H9 (cell line): ENCODE measurements around the gene ZFP91. TPM values are rescaled to one million over a fixed set of nuclear protein-coding genes. Genes with fewer than 3 reads are reported as not detected.

Experiments
- DNase-seq: peaks from one replicate; pipeline ENCODE4 v3.0.0-alpha.2; 2017
- H2AFZ ChIP-seq: one replicate; pipeline ENCODE4 v1.6.1; 2013; ENCODE audit warnings: mild to moderate bottlenecking, low read length, control low read depth, moderate library complexity
- H2AK5ac ChIP-seq: 2 replicates; pipeline ENCODE4 v1.6.1; 2013; ENCODE audit warnings: low read length, control low read depth, mixed read lengths; ENCODE audit not compliant: insufficient read length
- H2BK120ac ChIP-seq: one replicate; pipeline ENCODE4 v1.6.1; 2013; ENCODE audit warnings: low read depth, mild to moderate bottlenecking, low read length, control low read depth, inconsistent platforms; ENCODE audit not compliant: poor library complexity, severe bottlenecking
- H2BK12ac ChIP-seq: 2 replicates; pipeline ENCODE4 v1.6.1; 2013; ENCODE audit warnings: low read length, control low read depth, mixed read lengths, low read depth; ENCODE audit not compliant: insufficient read length
- H2BK15ac ChIP-seq: 2 replicates; pipeline ENCODE4 v1.6.1; 2013; ENCODE audit warnings: low read depth, low read length, control low read depth
- H2BK20ac ChIP-seq: one replicate; pipeline ENCODE4 v1.6.1; 2013; ENCODE audit warnings: low read depth, mild to moderate bottlenecking, low read length, control low read depth, inconsistent platforms; ENCODE audit not compliant: poor library complexity, severe bottlenecking
- H2BK5ac ChIP-seq: 2 replicates; pipeline ENCODE4 v1.6.1; 2013; ENCODE audit warnings: low read length, control low read depth, mixed read lengths; ENCODE audit not compliant: insufficient read length
- H3K14ac ChIP-seq: 2 replicates; pipeline ENCODE4 v1.6.1; 2013; ENCODE audit warnings: low read length, control low read depth; ENCODE audit not compliant: insufficient read depth
- H3K18ac ChIP-seq: 2 replicates; pipeline ENCODE4 v1.6.1; 2013; ENCODE audit warnings: low read depth, mild to moderate bottlenecking, mixed read lengths, low read length, control low read depth; ENCODE audit not compliant: insufficient read length
- H3K23ac ChIP-seq: 2 replicates; pipeline ENCODE4 v1.6.1; 2013; ENCODE audit warnings: low read length, control low read depth, mixed read lengths, low read depth; ENCODE audit not compliant: insufficient read length
- H3K23me2 ChIP-seq: 2 replicates; pipeline ENCODE4 v1.6.1; 2013; ENCODE audit warnings: low read depth, mild to moderate bottlenecking, mixed read lengths, low read length, control low read depth; ENCODE audit not compliant: insufficient read length, poor library complexity, severe bottlenecking
- H3K27ac ChIP-seq: 2 replicates; pipeline ENCODE4 v1.5.1; 2013; ENCODE audit warnings: low read length, control low read depth, mixed read lengths, low read depth; ENCODE audit not compliant: insufficient read length
- H3K27me3 ChIP-seq: 2 replicates; pipeline ENCODE4 v1.6.1; 2013; ENCODE audit warnings: low read length, control low read depth, inconsistent platforms; ENCODE audit not compliant: insufficient read depth
- H3K4ac ChIP-seq: 2 replicates; pipeline ENCODE4 v1.6.1; 2013; ENCODE audit warnings: low read depth, mild to moderate bottlenecking, control low read depth, inconsistent platforms, low read length, moderate library complexity
- H3K4me1 ChIP-seq: 2 replicates; pipeline ENCODE4 v1.6.1; 2013; ENCODE audit warnings: low read length, control low read depth, inconsistent platforms; ENCODE audit not compliant: insufficient read depth
- H3K4me2 ChIP-seq: 2 replicates; pipeline ENCODE4 v1.6.1; 2013; ENCODE audit warnings: low read length, control low read depth, mixed read lengths; ENCODE audit not compliant: insufficient read length, insufficient read depth
- H3K56ac ChIP-seq: 2 replicates; pipeline ENCODE4 v1.6.1; 2013; ENCODE audit warnings: low read depth, mild to moderate bottlenecking, mixed read lengths, low read length, control low read depth; ENCODE audit not compliant: insufficient read length
- H3K79me1 ChIP-seq: 2 replicates; pipeline ENCODE4 v1.6.1; 2013; ENCODE audit warnings: low read depth, mild to moderate bottlenecking, moderate library complexity, low read length, control low read depth, inconsistent platforms; ENCODE audit not compliant: insufficient read depth, poor library complexity, severe bottlenecking
- H3K79me2 ChIP-seq: 2 replicates; pipeline ENCODE4 v1.6.1; 2013; ENCODE audit warnings: low read length, control low read depth, inconsistent platforms; ENCODE audit not compliant: insufficient read depth
- H3K9ac ChIP-seq: 2 replicates; pipeline ENCODE4 v1.6.1; 2013; ENCODE audit warnings: low read length, control low read depth, mixed read lengths; ENCODE audit not compliant: insufficient read length; ENCODE audit errors: extremely low read depth
- H3K9me3 ChIP-seq: one replicate; pipeline ENCODE4 v1.6.1; 2013; ENCODE audit warnings: low read depth, low read length, inconsistent platforms; ENCODE audit not compliant: control insufficient read depth
- H3T11ph ChIP-seq: one replicate; pipeline ENCODE4 v1.6.1; 2013; ENCODE audit warnings: mild to moderate bottlenecking, low read length, control low read depth, inconsistent platforms
- H4K20me1 ChIP-seq: one replicate; pipeline ENCODE4 v1.6.1; 2013; ENCODE audit not compliant: control insufficient read depth, insufficient read length, insufficient read depth
- H4K5ac ChIP-seq: 2 replicates; pipeline ENCODE4 v1.6.1; 2013; ENCODE audit warnings: low read depth, mild to moderate bottlenecking, mixed read lengths, low read length, control low read depth; ENCODE audit not compliant: insufficient read length
- H4K8ac ChIP-seq: replicated peaks from 2 replicates; pipeline ENCODE4 v1.6.1; 2013; ENCODE audit warnings: low read length, control low read depth, mixed read lengths, low read depth; ENCODE audit not compliant: insufficient read length
- H4K91ac ChIP-seq: 2 replicates; pipeline ENCODE4 v1.6.1; 2013; ENCODE audit warnings: low read depth, mild to moderate bottlenecking, moderate library complexity, mixed read lengths, low read length, control low read depth; ENCODE audit not compliant: insufficient read length
- H3K27ac Mint-ChIP-seq, 3 experiments: 2 replicates in 2 of 3; 3 replicates in 1 of 3; pipeline ENCODE4 v1.8.0; 2020 to 2021; ENCODE audit warnings: mixed read lengths in 3 of 3, mild to moderate bottlenecking in 1 of 3, moderate library complexity in 1 of 3
- H3K27me3 Mint-ChIP-seq: 2 replicates; pipeline ENCODE4 v1.8.0; 2021; ENCODE audit warnings: low read depth, mild to moderate bottlenecking, moderate library complexity, mixed read lengths
- H3K36me3 Mint-ChIP-seq, 3 experiments: 2 replicates in 2 of 3; 3 replicates in 1 of 3; pipeline ENCODE4 v1.8.0; 2020 to 2021; ENCODE audit warnings: low read depth in 3 of 3, mixed read lengths in 3 of 3; ENCODE audit not compliant: insufficient read depth in 1 of 3
- H3K4me1 Mint-ChIP-seq, 2 experiments: 2 replicates each; pipeline ENCODE4 v1.8.0; 2020; ENCODE audit warnings: mixed read lengths in 2 of 2
- H3K4me3 Mint-ChIP-seq, 2 experiments: 2 replicates in 1 of 2; 3 replicates in 1 of 2; pipeline ENCODE4 v1.8.0; 2020 to 2021; ENCODE audit warnings: mild to moderate bottlenecking in 2 of 2, mixed read lengths in 2 of 2, moderate library complexity in 1 of 2
- H3K9me3 Mint-ChIP-seq, 2 experiments: 2 replicates in 1 of 2; 3 replicates in 1 of 2; pipeline ENCODE4 v1.8.0; 2020; ENCODE audit warnings: mild to moderate bottlenecking in 2 of 2, mixed read lengths in 2 of 2, moderate library complexity in 1 of 2
- WGBS: extraction: QIAGEN DNeasy Blood & Tissue Kit; methylation state at CpG from one replicate; pipeline ENCODE4 v1.1.7; 2013; ENCODE audit warnings: missing lambda C conversion rate, low lambda C conversion rate, mixed read lengths; ENCODE audit not compliant: insufficient read length; ENCODE audit errors: extremely low coverage; 5-methylcytosine and 5-hydroxymethylcytosine counted together
- total RNA-seq: library from RNA; stranded (reverse); gene quantifications from 2 replicates; pipeline ENCODE4 v1.2.1, GENCODE V29; 2021
- TF ChIP-seq, protein P1 (sequence below): fragments of 200-600 bp; sonication (generic); conservative IDR thresholded peaks from 3 replicates; pipeline ENCODE4 v1.8.0; 2021; ENCODE audit warnings: antibody characterized with exemption, mild to moderate bottlenecking

The ZFP91 gene
- total RNA-seq, 1 experiment from 2014 or later = 32.9 TPM

DNA sequence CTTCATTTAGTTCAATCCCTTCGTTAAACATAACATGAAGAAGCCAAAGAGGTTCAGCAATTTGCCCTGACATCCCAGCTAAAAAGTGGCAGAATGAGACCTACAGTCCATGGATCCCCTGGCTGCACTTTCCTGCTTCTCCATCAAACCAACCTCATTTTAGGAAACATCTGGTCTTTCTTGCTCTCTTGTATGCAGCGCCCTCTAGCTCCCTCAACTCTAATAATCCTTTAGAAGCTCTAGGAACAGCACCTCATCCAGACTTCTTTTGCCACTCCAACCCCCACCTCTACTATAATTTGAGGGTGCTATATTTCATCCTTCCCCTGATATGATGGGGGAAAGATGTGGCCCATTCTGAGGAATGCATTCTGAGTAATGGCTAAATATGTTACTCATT is 51.0 kb downstream of the ZFP91 start:
- Histone ChIP-seq H3K23me2 (no peaks in the 10 kb centered on the region), H4K20me1 (no peaks in the 10 kb centered on the region), H4K91ac (no peak overlapping the region), H2BK20ac (no peak overlapping the region), H3K23ac (no peak overlapping the region), H3K4ac (no peak overlapping the region), H3K56ac (no peak overlapping the region), H3K9me3 (no peaks in the 10 kb centered on the region), H3K27ac (no peak overlapping the region), H2AK5ac (no peak overlapping the region), H3K14ac (no peak overlapping the region), H3K27me3 (no peaks in the 10 kb centered on the region), H2BK15ac (no peak overlapping the region), H3K9ac (no peak overlapping the region), H3T11ph (no peak overlapping the region), H3K4me1 (peaks cover 11% of the 10 kb centered on the region; the same call in 1 of the 2 replicates), H4K5ac (no peak overlapping the region), H3K79me1 (no peaks in the 10 kb centered on the region), H3K4me2 (no peak overlapping the region), H3K79me2 (no peaks in the 10 kb centered on the region), H2BK12ac (no peak overlapping the region), H2BK5ac (no peak overlapping the region), H2BK120ac (no peak overlapping the region), H2AFZ (no peak overlapping the region), H4K8ac (no peak overlapping the region), H3K18ac (no peak overlapping the region)
- TF ChIP-seq, protein P1, sequence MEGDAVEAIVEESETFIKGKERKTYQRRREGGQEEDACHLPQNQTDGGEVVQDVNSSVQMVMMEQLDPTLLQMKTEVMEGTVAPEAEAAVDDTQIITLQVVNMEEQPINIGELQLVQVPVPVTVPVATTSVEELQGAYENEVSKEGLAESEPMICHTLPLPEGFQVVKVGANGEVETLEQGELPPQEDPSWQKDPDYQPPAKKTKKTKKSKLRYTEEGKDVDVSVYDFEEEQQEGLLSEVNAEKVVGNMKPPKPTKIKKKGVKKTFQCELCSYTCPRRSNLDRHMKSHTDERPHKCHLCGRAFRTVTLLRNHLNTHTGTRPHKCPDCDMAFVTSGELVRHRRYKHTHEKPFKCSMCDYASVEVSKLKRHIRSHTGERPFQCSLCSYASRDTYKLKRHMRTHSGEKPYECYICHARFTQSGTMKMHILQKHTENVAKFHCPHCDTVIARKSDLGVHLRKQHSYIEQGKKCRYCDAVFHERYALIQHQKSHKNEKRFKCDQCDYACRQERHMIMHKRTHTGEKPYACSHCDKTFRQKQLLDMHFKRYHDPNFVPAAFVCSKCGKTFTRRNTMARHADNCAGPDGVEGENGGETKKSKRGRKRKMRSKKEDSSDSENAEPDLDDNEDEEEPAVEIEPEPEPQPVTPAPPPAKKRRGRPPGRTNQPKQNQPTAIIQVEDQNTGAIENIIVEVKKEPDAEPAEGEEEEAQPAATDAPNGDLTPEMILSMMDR = peak; percentile 75
- H3K27me3 Mint-ChIP-seq = no peaks in the 10 kb centered on the region
- peaks cover 0 to 7% (median 0%) of the 10 kb centered on the region in 3 experiments; a peak in 2 of 7 replicates for H3K36me3 Mint-ChIP-seq
- H3K4me3 Mint-ChIP-seq = no peak overlapping the region
- peaks cover 0 to 2% of the 10 kb centered on the region in 2 experiments; a peak in 1 of 4 replicates for H3K4me1 Mint-ChIP-seq
- DNase-seq = peak; percentile 39
- no CpG with 5 or more reads among the region's 2 CpGs for WGBS
- no peaks in the 10 kb centered on the region for H3K9me3 Mint-ChIP-seq
- peak overlapping the region in 1 of 3 experiments; percentile 49; a peak in 1 of 7 replicates for H3K27ac Mint-ChIP-seq
